C4-2B (cell line): ENCODE data around the gene NEU1.
"Not testable (repeated sequence)": the region's sequence is repeated elsewhere in the genome, so short reads cannot be mapped to it uniquely, and the experiment has no call there.

Experiments used
- H3K27ac ChIP-seq: fragments of 450-650 bp; 2 replicates; pipeline ENCODE4 v1.5.1; 2017
- ZFX ChIP-seq: fragments of 450-650 bp; IDR thresholded peaks from 2 replicates; pipeline ENCODE4 v1.6.1; 2017
- TF ChIP-seq, protein P1 (sequence below): fragments of 450-650 bp; conservative IDR thresholded peaks from 2 replicates; pipeline ENCODE4 v1.5.1; 2017; ENCODE audit warnings: mild to moderate bottlenecking

The NEU1 gene

DNA sequence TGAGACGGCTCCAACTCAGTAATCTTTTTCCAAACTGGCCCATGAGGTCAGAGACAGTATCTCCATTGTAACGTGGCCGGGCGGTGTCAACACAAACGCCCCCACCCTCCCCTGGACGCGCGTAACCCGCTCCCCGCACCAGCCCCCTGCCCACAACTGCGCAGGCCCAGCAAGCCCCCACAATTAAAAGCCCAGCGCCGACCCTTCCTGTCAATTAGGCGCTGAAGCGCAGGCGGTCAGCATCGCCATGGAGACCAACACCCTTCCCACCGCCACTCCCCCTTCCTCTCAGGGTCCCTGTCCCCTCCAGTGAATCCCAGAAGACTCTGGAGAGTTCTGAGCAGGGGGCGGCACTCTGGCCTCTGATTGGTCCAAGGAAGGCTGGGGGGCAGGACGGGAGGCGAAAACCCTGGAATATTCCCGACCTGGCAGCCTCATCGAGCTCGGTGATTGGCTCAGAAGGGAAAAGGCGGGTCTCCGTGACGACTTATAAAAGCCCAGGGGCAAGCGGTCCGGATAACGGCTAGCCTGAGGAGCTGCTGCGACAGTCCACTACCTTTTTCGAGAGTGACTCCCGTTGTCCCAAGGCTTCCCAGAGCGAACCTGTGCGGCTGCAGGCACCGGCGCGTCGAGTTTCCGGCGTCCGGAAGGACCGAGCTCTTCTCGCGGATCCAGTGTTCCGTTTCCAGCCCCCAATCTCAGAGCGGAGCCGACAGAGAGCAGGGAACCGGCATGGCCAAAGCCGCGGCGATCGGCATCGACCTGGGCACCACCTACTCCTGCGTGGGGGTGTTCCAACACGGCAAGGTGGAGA lies 47.4 kb downstream of the NEU1 start, which contains the start of the genes HSPA1A and HSPA1L:
Gene HSPA1A (plus strand): TSS at position 519 of the 814 bp plus-strand sequence. CDS start 214 bp downstream, at position 733.
Gene HSPA1L (minus strand): TSS at position 259 of the 814 bp plus-strand sequence. CDS start 3,311 bp downstream, outside the sequence.
- H3K27ac ChIP-seq: no peak within 1 kb of the TSS
- TF ChIP-seq, protein P1, sequence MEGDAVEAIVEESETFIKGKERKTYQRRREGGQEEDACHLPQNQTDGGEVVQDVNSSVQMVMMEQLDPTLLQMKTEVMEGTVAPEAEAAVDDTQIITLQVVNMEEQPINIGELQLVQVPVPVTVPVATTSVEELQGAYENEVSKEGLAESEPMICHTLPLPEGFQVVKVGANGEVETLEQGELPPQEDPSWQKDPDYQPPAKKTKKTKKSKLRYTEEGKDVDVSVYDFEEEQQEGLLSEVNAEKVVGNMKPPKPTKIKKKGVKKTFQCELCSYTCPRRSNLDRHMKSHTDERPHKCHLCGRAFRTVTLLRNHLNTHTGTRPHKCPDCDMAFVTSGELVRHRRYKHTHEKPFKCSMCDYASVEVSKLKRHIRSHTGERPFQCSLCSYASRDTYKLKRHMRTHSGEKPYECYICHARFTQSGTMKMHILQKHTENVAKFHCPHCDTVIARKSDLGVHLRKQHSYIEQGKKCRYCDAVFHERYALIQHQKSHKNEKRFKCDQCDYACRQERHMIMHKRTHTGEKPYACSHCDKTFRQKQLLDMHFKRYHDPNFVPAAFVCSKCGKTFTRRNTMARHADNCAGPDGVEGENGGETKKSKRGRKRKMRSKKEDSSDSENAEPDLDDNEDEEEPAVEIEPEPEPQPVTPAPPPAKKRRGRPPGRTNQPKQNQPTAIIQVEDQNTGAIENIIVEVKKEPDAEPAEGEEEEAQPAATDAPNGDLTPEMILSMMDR: no peak
- no peak for TF ChIP-seq ZFX

DNA sequence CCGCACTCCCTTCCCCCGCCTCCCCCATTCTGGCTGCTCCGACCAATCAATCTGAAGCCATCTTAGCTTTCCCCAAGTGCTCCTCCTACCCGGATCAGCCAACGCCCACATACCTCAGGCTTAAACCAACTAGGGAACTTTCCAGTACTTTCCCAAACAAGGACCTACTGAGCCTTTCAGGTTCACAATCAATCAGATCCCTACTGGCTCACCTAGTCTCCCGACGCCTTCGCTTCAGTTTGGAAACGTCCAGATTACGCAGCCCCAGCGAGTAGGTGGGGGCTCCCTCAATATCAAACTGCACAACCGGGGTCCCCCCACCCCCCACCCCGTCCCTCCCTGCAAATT lies 48.0 kb downstream of the NEU1 start:
- H3K27ac ChIP-seq: no peak overlapping the region
- TF ChIP-seq, protein P1: no peak
- TF ChIP-seq ZFX: no peak

DNA sequence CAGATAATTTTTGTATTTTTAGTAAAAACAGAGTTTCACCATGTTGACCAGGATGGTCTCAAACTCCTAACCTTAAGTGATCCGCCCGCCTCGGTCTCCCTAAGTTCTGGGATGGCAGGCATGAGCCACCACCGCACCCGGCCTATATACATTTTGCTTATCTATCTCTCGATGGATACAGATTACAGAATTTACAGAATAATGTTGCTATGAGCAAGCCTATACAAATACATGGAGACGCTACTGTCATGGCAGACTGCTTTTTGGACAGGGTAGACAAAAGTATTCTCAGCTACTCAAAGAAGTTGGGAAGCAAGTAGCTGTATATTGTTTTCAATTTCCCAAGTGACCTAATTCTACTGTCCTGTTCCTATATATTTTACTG lies 49.2 kb downstream of the NEU1 start:
- H3K27ac ChIP-seq: no peak overlapping the region
- TF ChIP-seq, protein P1: no peak
- no peak for TF ChIP-seq ZFX

DNA sequence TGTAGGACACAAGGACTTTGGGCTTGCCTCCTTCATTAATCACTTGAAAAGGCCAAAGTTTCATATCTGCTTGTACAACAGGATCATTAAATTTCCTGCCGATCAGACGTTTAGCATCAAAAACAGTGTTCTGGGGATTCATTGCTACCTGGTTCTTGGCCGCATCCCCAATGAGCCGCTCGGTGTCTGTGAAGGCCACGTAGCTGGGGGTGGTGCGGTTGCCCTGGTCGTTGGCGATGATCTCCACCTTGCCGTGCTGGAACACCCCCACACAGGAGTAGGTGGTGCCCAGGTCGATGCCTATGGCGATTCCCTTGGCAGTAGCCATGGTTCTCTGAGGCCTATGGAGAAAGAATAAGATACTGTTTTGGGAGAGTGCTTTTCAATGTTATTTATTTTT lies 51.0 kb downstream of the NEU1 start:
- H3K27ac ChIP-seq: no peak overlapping the region
- no peak for TF ChIP-seq ZFX
- TF ChIP-seq, protein P1: no peak

DNA sequence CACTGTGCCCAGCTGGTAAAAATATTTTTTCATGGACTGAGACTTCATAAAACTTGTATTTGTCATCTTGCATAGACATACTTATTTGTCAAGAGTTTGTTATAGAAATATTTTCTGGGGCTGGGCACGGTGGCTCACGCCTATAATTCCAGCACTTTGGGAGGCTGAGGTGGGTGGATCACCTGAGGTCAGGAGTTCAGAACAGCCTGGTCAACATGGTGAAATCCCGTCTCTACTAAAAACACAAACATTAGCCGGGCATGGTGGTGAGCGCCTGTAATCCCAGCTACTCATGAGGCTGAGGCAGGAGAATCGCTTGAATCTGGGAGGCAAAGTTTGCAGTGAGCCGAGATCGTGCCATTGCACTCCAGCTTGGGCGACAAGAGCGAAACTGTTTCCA lies 54.0 kb downstream of the NEU1 start:
- not testable (repeated sequence) for H3K27ac ChIP-seq
